Measurements from ENCODE around the gene TSPAN4. TPM values are rescaled to one million over a fixed set of nuclear protein-coding genes. Genes with fewer than 3 reads are reported as not detected.

Gene TSPAN4
- total RNA-seq, 4 donors from 2014 or later = 145 to 234 (median 175) TPM

DNA sequence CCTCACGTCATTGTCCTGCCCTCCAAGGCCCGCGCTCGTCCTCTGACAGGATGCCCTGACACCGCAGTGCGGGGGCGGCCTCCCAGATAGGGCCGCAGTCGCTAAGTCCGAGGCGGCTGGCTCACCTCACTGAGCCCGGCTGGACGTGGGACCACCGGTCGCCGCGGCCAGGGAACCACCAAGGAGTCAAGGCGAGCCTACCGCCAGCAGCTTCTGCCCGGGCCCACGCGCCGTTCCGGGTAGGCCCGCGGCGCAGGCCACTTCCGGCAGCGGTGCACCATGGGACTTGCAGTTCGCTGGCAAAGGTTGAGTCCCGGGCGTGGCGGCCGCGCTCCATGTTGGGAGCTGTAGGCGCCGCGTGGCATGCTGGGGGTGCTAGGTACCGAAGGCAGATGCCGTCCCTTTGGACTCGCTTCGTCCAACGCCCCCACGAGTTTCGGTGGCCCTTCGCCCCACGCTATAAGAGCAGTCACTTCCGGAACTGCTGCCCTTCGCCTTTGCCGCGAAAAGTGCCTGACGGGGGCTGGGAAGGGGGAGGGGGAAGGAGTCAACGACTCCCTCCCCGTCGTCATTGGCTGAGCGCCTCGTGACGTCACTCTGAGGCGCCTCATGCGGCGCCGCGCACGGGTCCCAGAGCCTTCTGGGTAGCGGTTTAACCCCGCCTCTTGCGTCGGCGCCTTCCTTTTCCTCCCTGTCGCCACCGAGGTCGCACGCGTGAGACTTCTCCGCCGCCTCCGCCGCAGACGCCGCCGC is 33.2 kb upstream of the TSPAN4 start, which contains the start of gene RPLP2:
Gene RPLP2, plus strand, starts transcription at position 681 of the 753 bp plus-strand sequence. CDS start 268 bp downstream, outside the sequence.
- peak; percentile 87 for DNase-seq (ENCODE audit: low spot score)
- no peak for TF ChIP-seq CTCF (IDR thresholded peaks at IDR 0.05)
- peak; percentile 92 for ATAC-seq (ENCODE audit: low FRiP score)

GRCh38 chr11:810040-810567 is 32.5 kb upstream of the TSPAN4 start:
- no peak for ATAC-seq (ENCODE audit: low FRiP score)
- TF ChIP-seq CTCF (IDR thresholded peaks at IDR 0.05) = no peak
- no peak for DNase-seq (ENCODE audit: low spot score)

DNA sequence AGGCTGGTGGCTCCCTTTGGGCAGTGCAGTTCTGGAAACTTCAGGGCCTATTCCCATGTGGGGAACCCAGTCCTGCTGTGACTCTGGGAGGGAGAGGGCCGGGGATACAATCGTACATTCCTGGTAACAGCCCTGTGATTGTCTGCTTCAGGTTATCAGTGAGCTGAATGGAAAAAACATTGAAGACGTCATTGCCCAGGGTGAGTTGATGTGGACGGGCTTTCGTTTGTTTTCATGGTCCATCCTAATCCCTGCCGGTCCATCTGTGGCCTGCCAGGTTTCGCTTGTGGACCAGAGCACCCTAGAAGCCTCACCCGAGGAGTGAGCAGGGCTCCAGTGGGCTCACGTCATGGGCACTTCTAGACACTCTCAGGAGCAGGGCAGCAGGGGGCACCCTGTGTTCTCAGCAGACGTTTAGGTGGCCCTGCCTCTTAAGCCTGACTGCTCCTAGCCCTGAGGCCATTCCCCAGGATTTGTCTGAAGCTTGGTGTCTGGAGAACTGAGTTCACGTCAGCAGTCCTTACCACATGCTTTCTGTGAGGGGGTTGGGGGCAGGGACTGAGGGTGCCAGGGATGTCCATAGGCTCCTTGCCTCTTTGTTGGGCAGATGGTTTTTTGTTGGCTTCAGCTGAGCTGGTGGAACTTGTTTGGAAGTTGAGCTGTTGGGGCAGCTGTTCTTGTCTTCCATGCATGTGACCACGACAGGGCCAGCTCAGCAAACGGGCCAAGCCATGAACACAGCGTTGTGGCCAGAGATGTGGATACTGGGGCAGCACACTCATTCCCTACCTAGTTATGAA is 31.0 kb upstream of the TSPAN4 start:
- no peak for TF ChIP-seq CTCF (IDR thresholded peaks at IDR 0.05)
- ATAC-seq (ENCODE audit: low FRiP score) (no peak), DNase-seq (ENCODE audit: low spot score) (no peak)

DNA sequence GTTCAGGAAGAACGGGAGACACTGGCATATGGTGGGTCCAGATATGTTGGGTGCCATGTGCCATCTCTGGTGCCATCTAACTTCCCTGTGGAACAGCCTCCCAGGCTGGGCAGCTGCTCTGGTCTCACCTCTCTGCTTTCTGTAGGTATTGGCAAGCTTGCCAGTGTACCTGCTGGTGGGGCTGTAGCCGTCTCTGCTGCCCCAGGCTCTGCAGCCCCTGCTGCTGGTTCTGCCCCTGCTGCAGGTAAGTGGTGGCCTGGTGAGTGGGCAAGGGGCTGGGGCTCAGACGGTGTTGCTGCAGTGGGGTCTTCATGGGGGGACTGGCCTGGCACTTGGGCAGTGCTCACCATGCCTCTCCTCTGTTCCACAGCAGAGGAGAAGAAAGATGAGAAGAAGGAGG is 30.3 kb upstream of the TSPAN4 start:
- TF ChIP-seq CTCF (IDR thresholded peaks at IDR 0.05) = no peak
- no peak for ATAC-seq (ENCODE audit: low FRiP score)
- DNase-seq (ENCODE audit: low spot score) = no peak

- no peak for TF ChIP-seq CTCF (IDR thresholded peaks at IDR 0.05)
- DNase-seq (ENCODE audit: low spot score) (no peak), ATAC-seq (ENCODE audit: low FRiP score) (no peak)
Observed at GRCh38 chr11:813072-813455, 29.6 kb upstream of the TSPAN4 start.

- ATAC-seq (ENCODE audit: low FRiP score) (no peak), DNase-seq (ENCODE audit: low spot score) (no peak)
- TF ChIP-seq CTCF (IDR thresholded peaks at IDR 0.05) = no peak
Observed at GRCh38 chr11:813456-814096, 29.1 kb upstream of the TSPAN4 start.

All from omental fat pad (tissue), 4 donors.